B cell (primary cell): ENCODE data around the gene CBARP. TPM values are rescaled to one million over a fixed set of nuclear protein-coding genes. Genes with fewer than 3 reads are reported as not detected.

Experiments used
- ATAC-seq: fragments of 200-7000 bp; cut with Tn5 transposase; one replicate; pipeline ENCODE4 v1.10.0; 2021; ENCODE audit warnings: low read depth, mild to moderate bottlenecking, moderate number of reproducible peaks, moderate library complexity
- CTCF ChIA-PET: fragments of 350-600 bp; sonication (Branson Sonifier 250); formaldehyde crosslinking; loops from one replicate; lab custom pipeline; 2021; ENCODE audit warnings: antibody characterized with exemption, inconsistent platforms; lab: Charles Lee
- POLR2A ChIA-PET: fragments of 350-600 bp; sonication (Branson Sonifier 250); formaldehyde crosslinking; loops from one replicate; lab custom pipeline; 2021; ENCODE audit warnings: antibody characterized with exemption; lab: Charles Lee
- DNase-seq: peaks from one replicate; pipeline ENCODE4 v3.0.0; 2013
- H2AFZ ChIP-seq: 2 replicates; pipeline ENCODE4 v1.6.1; 2012; ENCODE audit warnings: mild to moderate bottlenecking, low read depth, low read length; ENCODE audit not compliant: insufficient read depth, poor library complexity, severe bottlenecking
- H3K27ac ChIP-seq, 2 donors: 1 replicate in 1 of 2; 2 replicates in 1 of 2; pipeline ENCODE4 v1.5.1; 2012 to 2013; ENCODE audit warnings: low read length in 2 of 2, mild to moderate bottlenecking in 2 of 2, moderate library complexity in 1 of 2
- H3K27me3 ChIP-seq, 4 experiments: fragments of 200-600 bp in 1 of 4; sonication (generic) in 1 of 4; replicated peaks in 1 of 4; 1 replicate in 2 of 4; 2 replicates in 2 of 4; pipeline versions ENCODE4 v1.6.1 to v1.7.0; 2013 to 2016; ENCODE audit warnings: low read length in 3 of 4, mild to moderate bottlenecking in 2 of 4, mixed read lengths in 1 of 4, moderate library complexity in 1 of 4; ENCODE audit not compliant: insufficient read depth in 4 of 4, control insufficient read depth in 3 of 4; ENCODE audit errors: control extremely low read depth in 1 of 4
- H3K36me3 ChIP-seq, 2 experiments: replicated peaks in 1 of 2; 1 replicate in 1 of 2; 2 replicates in 1 of 2; pipeline versions ENCODE4 v1.6.1 to v1.7.1; 2013; ENCODE audit warnings: low read length in 1 of 2; ENCODE audit not compliant: insufficient read depth in 2 of 2, control insufficient read depth in 1 of 2; ENCODE audit errors: control extremely low read depth in 1 of 2, extremely low read depth in 1 of 2
- H3K4me1 ChIP-seq, 2 donors: fragments of 200-600 bp in 1 of 2; sonication (generic) in 1 of 2; 1 replicate in 1 of 2; 2 replicates in 1 of 2; pipeline versions ENCODE4 v1.5.1 to v1.6.1; 2013 to 2017; ENCODE audit warnings: low read length in 2 of 2; ENCODE audit not compliant: control insufficient read depth in 2 of 2, insufficient read depth in 2 of 2
- H3K4me2 ChIP-seq: replicated peaks from 2 replicates; pipeline ENCODE3; 2012; ENCODE audit warnings: mild to moderate bottlenecking, low read depth, low read length; ENCODE audit not compliant: poor library complexity, severe bottlenecking
- H3K4me3 ChIP-seq, 5 experiments: fragments of 200-600 bp in 1 of 5; sonication (generic) in 1 of 5; 1 replicate in 3 of 5; 2 replicates in 2 of 5; pipeline versions ENCODE4 v1.5.1 to v1.7.0; 2011 to 2016; ENCODE audit warnings: low read length in 4 of 5, mild to moderate bottlenecking in 4 of 5, low read depth in 2 of 5, control low read depth in 1 of 5, moderate library complexity in 1 of 5; ENCODE audit not compliant: insufficient read depth in 1 of 5; ENCODE audit errors: control extremely low read depth in 1 of 5, extremely low read depth in 1 of 5
- H3K79me2 ChIP-seq: fragments of 200-600 bp; sonication (generic); one replicate; pipeline ENCODE4 v1.6.0; 2016; ENCODE audit warnings: low read length; ENCODE audit not compliant: control insufficient read depth, insufficient read depth
- H3K9ac ChIP-seq: fragments of 200-600 bp; sonication (generic); 2 replicates; pipeline ENCODE4 v1.6.1; 2017; ENCODE audit warnings: mild to moderate bottlenecking, low read length, moderate library complexity
- H3K9me3 ChIP-seq, 3 donors: one replicate each; pipeline versions ENCODE4 v1.6.1 to v1.7.1; 2013; ENCODE audit warnings: low read length in 2 of 3; ENCODE audit not compliant: control insufficient read depth in 2 of 3, insufficient read depth in 1 of 3; ENCODE audit errors: control extremely low read depth in 1 of 3
- H4K20me1 ChIP-seq: 2 replicates; pipeline ENCODE4 v1.6.0; 2012; ENCODE audit warnings: mild to moderate bottlenecking, low read length; ENCODE audit not compliant: insufficient read depth, control insufficient read depth, poor library complexity, severe bottlenecking
- H3K27ac Mint-ChIP-seq: one replicate; pipeline ENCODE4 v1.8.0; 2021; ENCODE audit warnings: mixed read lengths
- H3K27me3 Mint-ChIP-seq: one replicate; pipeline ENCODE4 v1.8.0; 2021; ENCODE audit warnings: mixed read lengths
- H3K4me1 Mint-ChIP-seq: one replicate; pipeline ENCODE4 v1.8.0; 2021; ENCODE audit warnings: mixed read lengths
- H3K4me3 Mint-ChIP-seq: one replicate; pipeline ENCODE4 v1.8.0; 2021; ENCODE audit warnings: mixed read lengths
- H3K9me3 Mint-ChIP-seq: one replicate; pipeline ENCODE4 v1.8.0; 2022; ENCODE audit warnings: mixed read lengths; ENCODE audit not compliant: insufficient read depth
- EZH2 ChIP-seq: IDR thresholded peaks from 2 replicates; pipeline ENCODE4 v1.6.1; 2012; ENCODE audit warnings: borderline replicate concordance, low read depth, mild to moderate bottlenecking, moderate library complexity, low read length; ENCODE audit not compliant: insufficient read depth, poor library complexity, severe bottlenecking
- WGBS: methylation state at CpG from one replicate; pipeline ENCODE4 v1.1.5; 2013; ENCODE audit warnings: missing lambda C conversion rate; ENCODE audit not compliant: insufficient coverage; 5-methylcytosine and 5-hydroxymethylcytosine counted together
- intact Hi-C: fragments of 100-400 bp; cut with micrococcal nuclease; formaldehyde crosslinking; loops from one replicate; pipeline ENCODE4 v1.10.0; 2022
- polyA plus RNA-seq: library from polyadenylated mRNA; depleted of rRNA; stranded (reverse); fragments of >200 nt; gene quantifications from 2 replicates; pipeline ENCODE4 v1.2.3, GENCODE V29; 2012
- total RNA-seq, 2 donors: library from RNA; stranded (reverse); fragments of 120-200 nt in 1 of 2; gene quantifications; 1 replicate in 1 of 2; 2 replicates in 1 of 2; pipeline versions ENCODE4 v1.2.3 to v1.2.4, GENCODE V29; 2013 to 2022
- TF ChIP-seq, protein P1 (sequence below): fragments of 200-600 bp; IDR thresholded peaks from one replicate; pipeline ENCODE4 v1.8.0; 2022; ENCODE audit warnings: antibody characterized with exemption, mild to moderate bottlenecking

CBARP gene
- total and polyA plus RNA-seq, 2 donors (not counting 1 experiment from before 2014, with no cell fraction given), result not detected

GRCh38 chr19:1229924-1230782 is 7.7 kb downstream of the CBARP start:
- ATAC-seq (no peak), DNase-seq (no peak)
- intact Hi-C loops, result no loop called here
- ChIA-PET CTCF (interaction anchor here (1.1 kb wide), 1 partner anchor 117 kb away, joined by 4 read pairs; no protein-coding TSS in a partner anchor), POLR2A (no interaction called here)
- Mint-ChIP-seq H3K4me1 (no peaks in the 10 kb centered on the region), H3K9me3 (no peaks in the 10 kb centered on the region), H3K27me3 (no peaks in the 10 kb centered on the region), H3K4me3 (no peak overlapping the region), H3K27ac (no peak overlapping the region)
- Histone ChIP-seq H3K9ac (no peak overlapping the region), H3K4me2 (no peak overlapping the region), H3K9me3 (no peaks in the 10 kb centered on the region), H3K36me3 (peaks cover 0 to 5% of the 10 kb centered on the region in 2 experiments), H3K27ac (no peak overlapping the region), H2AFZ (no peak overlapping the region), H3K79me2 (no peaks in the 10 kb centered on the region), H3K4me1 (no peaks in the 10 kb centered on the region), H3K27me3 (no peaks in the 10 kb centered on the region), H4K20me1 (peaks cover 6% of the 10 kb centered on the region), H3K4me3 (no peak overlapping the region)
- WGBS, result 92% methylated on average over 55 of the region's 61 CpGs
- no peak for TF ChIP-seq EZH2

DNA sequence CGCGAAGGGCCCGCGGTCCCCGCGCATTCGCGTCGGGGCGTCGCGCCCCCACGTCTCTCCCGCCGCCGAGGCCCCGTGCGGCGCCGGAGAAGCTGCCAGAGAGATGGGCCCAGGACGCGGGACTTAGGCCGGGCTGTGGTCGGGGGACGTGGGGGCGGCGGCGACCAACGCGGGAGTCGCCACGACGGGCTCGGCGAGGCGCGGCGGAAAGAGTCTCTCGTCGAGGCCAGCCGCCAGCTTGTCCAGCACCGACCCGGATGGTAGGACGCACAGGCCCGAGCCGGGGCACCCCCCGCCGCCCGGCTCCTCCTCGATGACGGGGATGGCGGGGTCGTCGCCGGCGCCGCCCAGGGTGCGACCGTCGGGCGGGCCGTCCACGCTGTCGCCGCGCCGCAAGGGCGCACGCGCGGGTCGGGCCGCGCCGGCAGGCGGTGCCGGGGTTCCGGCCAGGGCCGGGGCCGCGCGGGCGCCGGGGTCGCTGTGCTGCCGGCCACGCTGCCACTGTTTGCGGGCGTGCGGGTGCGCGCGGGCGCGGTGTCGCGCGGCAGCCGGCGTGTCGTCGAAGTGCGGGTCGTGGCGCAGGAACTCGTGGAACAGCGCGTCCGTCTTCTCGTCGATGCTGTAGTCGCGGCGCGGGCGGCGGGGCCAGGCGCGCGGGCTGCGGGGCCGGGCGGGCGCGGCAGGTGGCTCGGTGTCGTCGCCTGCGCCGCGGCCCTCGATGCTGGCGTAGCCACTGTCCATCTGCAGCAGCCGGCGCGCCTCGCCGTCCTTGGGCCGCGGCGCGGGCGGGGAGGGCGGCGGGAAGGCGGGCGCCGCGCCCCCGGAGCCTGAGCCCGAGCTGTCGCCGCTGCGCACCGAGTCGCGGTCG is 8.5 kb downstream of the CBARP start:
- Histone ChIP-seq H3K36me3 (peaks cover 0 to 9% of the 10 kb centered on the region in 2 experiments), H3K4me1 (no peaks in the 10 kb centered on the region), H3K4me3 (no peak overlapping the region), H4K20me1 (peaks cover 6% of the 10 kb centered on the region), H3K9me3 (no peaks in the 10 kb centered on the region), H3K79me2 (no peaks in the 10 kb centered on the region), H3K4me2 (no peak overlapping the region), H2AFZ (no peak overlapping the region), H3K27me3 (no peaks in the 10 kb centered on the region), H3K9ac (no peak overlapping the region), H3K27ac (no peak overlapping the region)
- Mint-ChIP-seq H3K4me1 (no peaks in the 10 kb centered on the region), H3K27ac (no peak overlapping the region), H3K4me3 (no peak overlapping the region), H3K27me3 (no peaks in the 10 kb centered on the region), H3K9me3 (no peaks in the 10 kb centered on the region)
- intact Hi-C loops, result no loop called here
- ChIA-PET POLR2A (no interaction called here), CTCF (interaction anchor here (1.1 kb wide), 1 partner anchor 116 kb away, joined by 4 read pairs; no protein-coding TSS in a partner anchor)
- ATAC-seq (no peak), DNase-seq (no peak)
- 98% methylated on average over 145 of the region's 158 CpGs for WGBS
- no peak for TF ChIP-seq EZH2
- TF ChIP-seq, protein P1, sequence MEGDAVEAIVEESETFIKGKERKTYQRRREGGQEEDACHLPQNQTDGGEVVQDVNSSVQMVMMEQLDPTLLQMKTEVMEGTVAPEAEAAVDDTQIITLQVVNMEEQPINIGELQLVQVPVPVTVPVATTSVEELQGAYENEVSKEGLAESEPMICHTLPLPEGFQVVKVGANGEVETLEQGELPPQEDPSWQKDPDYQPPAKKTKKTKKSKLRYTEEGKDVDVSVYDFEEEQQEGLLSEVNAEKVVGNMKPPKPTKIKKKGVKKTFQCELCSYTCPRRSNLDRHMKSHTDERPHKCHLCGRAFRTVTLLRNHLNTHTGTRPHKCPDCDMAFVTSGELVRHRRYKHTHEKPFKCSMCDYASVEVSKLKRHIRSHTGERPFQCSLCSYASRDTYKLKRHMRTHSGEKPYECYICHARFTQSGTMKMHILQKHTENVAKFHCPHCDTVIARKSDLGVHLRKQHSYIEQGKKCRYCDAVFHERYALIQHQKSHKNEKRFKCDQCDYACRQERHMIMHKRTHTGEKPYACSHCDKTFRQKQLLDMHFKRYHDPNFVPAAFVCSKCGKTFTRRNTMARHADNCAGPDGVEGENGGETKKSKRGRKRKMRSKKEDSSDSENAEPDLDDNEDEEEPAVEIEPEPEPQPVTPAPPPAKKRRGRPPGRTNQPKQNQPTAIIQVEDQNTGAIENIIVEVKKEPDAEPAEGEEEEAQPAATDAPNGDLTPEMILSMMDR, result no peak
